Stimulated activated CD4-positive, alpha-beta T cell treated with anti-CD3 and anti-CD28 coated beads, Interleukin-15, amount 100 ng/mL, for 1 hour (primary cell): Measurements from ENCODE around the gene RAP1GAP.

Experiments used
- DNase-seq, 2 donors: peaks; one replicate each; pipeline ENCODE4 v3.0.0-alpha.2; 2020; ENCODE audit warnings: low read depth in 1 of 2, low spot score in 1 of 2

Gene RAP1GAP

GRCh38 chr1:21550097-21550496 is 119.1 kb downstream of the RAP1GAP start:
- no peak for DNase-seq

DNA sequence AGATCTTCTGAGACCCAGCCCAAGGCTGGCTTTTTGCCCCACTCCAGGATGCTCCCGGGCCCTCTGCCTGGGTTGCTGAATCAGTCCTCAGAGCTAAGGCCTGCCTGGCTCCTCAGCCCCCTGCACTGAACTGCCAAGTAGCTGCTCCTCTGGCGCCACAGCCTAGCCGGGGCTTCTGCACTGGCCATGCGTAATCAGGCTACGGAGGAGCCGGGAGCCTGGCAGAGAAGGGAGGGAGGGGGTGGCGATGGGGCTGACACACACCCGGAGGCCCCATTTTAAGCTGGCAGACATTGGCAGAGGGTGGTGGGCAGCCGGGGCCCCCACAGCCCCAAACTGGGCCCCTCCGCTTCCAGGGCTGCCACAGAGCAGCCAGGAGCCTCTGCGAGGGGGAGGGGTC is 121.3 kb downstream of the RAP1GAP start:
- DNase-seq = no peak
